CD4-positive, alpha-beta T cell (primary cell): ENCODE data around the gene KDM2A. TPM values are rescaled to one million over a fixed set of nuclear protein-coding genes. Genes with fewer than 3 reads are reported as not detected.

ENCODE experiments used
- ATAC-seq: fragments of 200-7000 bp; cut with Tn5 transposase; one replicate; pipeline ENCODE4 v1.10.0; 2022; ENCODE audit warnings: mild to moderate bottlenecking; ENCODE audit not compliant: poor library complexity
- CTCF ChIA-PET: fragments of 350-600 bp; sonication (Branson Sonifier 250); formaldehyde crosslinking; loops from one replicate; lab custom pipeline; 2021; ENCODE audit warnings: antibody characterized with exemption, inconsistent platforms; lab: Charles Lee
- POLR2A ChIA-PET: fragments of 350-600 bp; sonication (Branson Sonifier 250); formaldehyde crosslinking; loops from one replicate; lab custom pipeline; 2021; ENCODE audit warnings: antibody characterized with exemption, inconsistent platforms; lab: Charles Lee
- DNase-seq, 14 experiments: peaks; one replicate each; pipeline ENCODE4 v3.0.0-alpha.2; 2013 to 2020; ENCODE audit warnings: mixed read lengths in 2 of 14
- H3K27ac ChIP-seq, 2 donors: one replicate each; pipeline versions ENCODE4 v1.5.1 to v1.7.0; 2013; ENCODE audit warnings: low read length in 2 of 2, low read depth in 1 of 2, mild to moderate bottlenecking in 1 of 2
- H3K27me3 ChIP-seq, 2 experiments: 1 replicate in 1 of 2; 2 replicates in 1 of 2; pipeline versions ENCODE4 v1.6.1 to v1.7.0; 2013; ENCODE audit warnings: low read length in 2 of 2, control low read depth in 1 of 2, mild to moderate bottlenecking in 1 of 2, moderate library complexity in 1 of 2; ENCODE audit not compliant: insufficient read depth in 2 of 2, control insufficient read depth in 1 of 2
- H3K36me3 ChIP-seq: one replicate; pipeline ENCODE4 v1.6.1; 2013; ENCODE audit warnings: low read length, control low read depth; ENCODE audit not compliant: insufficient read depth
- H3K4me1 ChIP-seq: one replicate; pipeline ENCODE4 v1.6.1; 2013; ENCODE audit warnings: low read length, control low read depth; ENCODE audit not compliant: insufficient read depth
- H3K4me3 ChIP-seq: one replicate; pipeline ENCODE4 v1.5.1; 2013; ENCODE audit warnings: mild to moderate bottlenecking, low read length, moderate library complexity
- H3K9me3 ChIP-seq, 2 experiments: 1 replicate in 1 of 2; 2 replicates in 1 of 2; pipeline versions ENCODE4 v1.6.1 to v1.7.0; 2013; ENCODE audit warnings: low read length in 2 of 2, mild to moderate bottlenecking in 2 of 2, control low read depth in 1 of 2, moderate library complexity in 1 of 2; ENCODE audit not compliant: control insufficient read depth in 1 of 2, insufficient read depth in 1 of 2
- H3K27ac Mint-ChIP-seq: one replicate; pipeline ENCODE4 v1.8.0; 2020; ENCODE audit warnings: mixed read lengths
- H3K27me3 Mint-ChIP-seq: one replicate; pipeline ENCODE4 v1.8.0; 2021; ENCODE audit warnings: mixed read lengths
- H3K36me3 Mint-ChIP-seq: one replicate; pipeline ENCODE4 v1.8.0; 2021; ENCODE audit warnings: low read depth, mixed read lengths
- H3K4me1 Mint-ChIP-seq: one replicate; pipeline ENCODE4 v1.8.0; 2021; ENCODE audit warnings: low read depth, mixed read lengths
- H3K4me3 Mint-ChIP-seq: one replicate; pipeline ENCODE4 v1.8.0; 2020; ENCODE audit warnings: mild to moderate bottlenecking, mixed read lengths
- H3K9me3 Mint-ChIP-seq: one replicate; pipeline ENCODE4 v1.8.0; 2020; ENCODE audit warnings: mixed read lengths
- intact Hi-C, 2 experiments: fragments of 100-400 bp; cut with DNase I in 1 of 2; cut with micrococcal nuclease in 1 of 2; formaldehyde crosslinking; loops; one replicate each; pipeline versions ENCODE4 v1.15.1 to v1.9.0; 2023 to 2025; cut with DNase I, micrococcal nuclease
- total RNA-seq, 174 experiments: library from RNA in 2 of 174; stranded (reverse) in 2 of 174; gene quantifications; one replicate each; pipeline ENCODE4 v1.2.3 and lab custom pipeline; 2021 to 2026
- TF ChIP-seq, protein P1 (sequence below): fragments of 200-600 bp; IDR thresholded peaks from one replicate; pipeline ENCODE4 v1.8.0; 2022; ENCODE audit warnings: antibody characterized with exemption, mild to moderate bottlenecking

The KDM2A gene
- total RNA-seq, 2 experiments from 2014 or later: 410 to 412 TPM

DNA sequence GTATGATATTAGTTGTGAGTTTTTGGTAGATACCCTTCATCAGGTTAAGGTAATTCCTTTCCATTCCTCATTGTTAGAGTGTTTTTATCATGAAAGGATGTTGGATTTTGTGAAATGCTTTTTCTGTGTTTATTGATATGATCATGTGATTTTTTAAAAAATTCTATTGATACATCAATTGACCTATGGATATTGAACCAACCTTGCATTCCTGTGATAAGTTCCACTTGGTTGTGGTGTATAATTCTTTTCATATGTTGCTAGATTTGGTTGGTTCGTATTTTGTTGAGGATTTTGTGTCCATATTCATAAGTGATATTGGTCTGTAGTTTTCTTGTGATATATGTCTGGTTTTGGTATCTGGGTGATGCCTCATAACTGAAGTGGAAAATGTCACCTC lies 176.8 kb downstream of the KDM2A start:
- intact Hi-C loops: loop anchor here in 1 of 2 experiments (10.0 kb wide), 1 partner anchor 51 kb away; no protein-coding TSS in a partner anchor
- Histone ChIP-seq H3K27me3 (no peaks in the 10 kb centered on the region), H3K4me3 (no peak overlapping the region), H3K27ac (no peak overlapping the region), H3K36me3 (peaks cover 74% of the 10 kb centered on the region), H3K9me3 (peaks cover 10 to 14% of the 10 kb centered on the region in 2 experiments), H3K4me1 (peaks cover 33% of the 10 kb centered on the region)
- ChIA-PET CTCF (interaction anchor here (0.5 to 1.1 kb wide), 2 partner anchors 9 to 10 kb away, joined by 3 read pairs; no protein-coding TSS in a partner anchor), POLR2A (interaction anchor here (0.6 to 1.3 kb wide), 4 partner anchors 8 to 136 kb away, joined by 3 to 6 read pairs (median 3); no protein-coding TSS in a partner anchor)
- Mint-ChIP-seq H3K36me3 (peaks cover 85% of the 10 kb centered on the region), H3K27me3 (no peaks in the 10 kb centered on the region), H3K4me1 (peaks cover 43% of the 10 kb centered on the region), H3K4me3 (peak overlapping the region; percentile 34), H3K27ac (peak overlapping the region; percentile 71), H3K9me3 (peaks cover 7% of the 10 kb centered on the region)
- TF ChIP-seq, protein P1, sequence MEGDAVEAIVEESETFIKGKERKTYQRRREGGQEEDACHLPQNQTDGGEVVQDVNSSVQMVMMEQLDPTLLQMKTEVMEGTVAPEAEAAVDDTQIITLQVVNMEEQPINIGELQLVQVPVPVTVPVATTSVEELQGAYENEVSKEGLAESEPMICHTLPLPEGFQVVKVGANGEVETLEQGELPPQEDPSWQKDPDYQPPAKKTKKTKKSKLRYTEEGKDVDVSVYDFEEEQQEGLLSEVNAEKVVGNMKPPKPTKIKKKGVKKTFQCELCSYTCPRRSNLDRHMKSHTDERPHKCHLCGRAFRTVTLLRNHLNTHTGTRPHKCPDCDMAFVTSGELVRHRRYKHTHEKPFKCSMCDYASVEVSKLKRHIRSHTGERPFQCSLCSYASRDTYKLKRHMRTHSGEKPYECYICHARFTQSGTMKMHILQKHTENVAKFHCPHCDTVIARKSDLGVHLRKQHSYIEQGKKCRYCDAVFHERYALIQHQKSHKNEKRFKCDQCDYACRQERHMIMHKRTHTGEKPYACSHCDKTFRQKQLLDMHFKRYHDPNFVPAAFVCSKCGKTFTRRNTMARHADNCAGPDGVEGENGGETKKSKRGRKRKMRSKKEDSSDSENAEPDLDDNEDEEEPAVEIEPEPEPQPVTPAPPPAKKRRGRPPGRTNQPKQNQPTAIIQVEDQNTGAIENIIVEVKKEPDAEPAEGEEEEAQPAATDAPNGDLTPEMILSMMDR: no peak
- no peak for DNase-seq
- ATAC-seq: no peak

DNA sequence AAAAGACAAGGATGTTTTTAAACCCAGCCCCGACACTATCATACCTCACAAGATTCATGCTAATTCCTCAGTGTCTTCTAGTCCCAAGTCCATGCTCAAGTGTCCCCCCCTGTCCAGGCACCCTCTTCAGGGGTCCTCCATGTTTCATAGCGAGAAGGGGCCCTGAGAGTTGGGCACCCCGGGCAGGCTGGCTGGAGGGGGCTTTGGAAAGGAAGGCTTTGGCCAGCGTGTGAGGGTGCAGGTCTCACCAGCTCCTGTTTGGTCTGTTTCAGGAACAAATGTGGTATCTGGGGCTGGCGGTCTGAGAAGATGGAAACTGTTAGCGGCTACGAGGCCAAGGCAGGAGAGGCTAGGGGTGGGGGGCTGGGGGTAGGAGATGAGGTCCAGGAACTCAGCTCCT lies 179.7 kb downstream of the KDM2A start:
- Mint-ChIP-seq H3K9me3 (peaks cover 7% of the 10 kb centered on the region), H3K4me3 (no peak overlapping the region), H3K27me3 (no peaks in the 10 kb centered on the region), H3K27ac (no peak overlapping the region), H3K4me1 (peaks cover 28% of the 10 kb centered on the region), H3K36me3 (peaks cover 72% of the 10 kb centered on the region)
- TF ChIP-seq, protein P1: no peak
- intact Hi-C loops: loop anchor here in 1 of 2 experiments (10.0 kb wide), 1 partner anchor 54 kb away; no protein-coding TSS in a partner anchor
- Histone ChIP-seq H3K4me1 (peaks cover 22% of the 10 kb centered on the region), H3K27ac (no peak overlapping the region), H3K4me3 (no peak overlapping the region), H3K27me3 (no peaks in the 10 kb centered on the region), H3K36me3 (peaks cover 61% of the 10 kb centered on the region), H3K9me3 (peaks cover 10 to 14% of the 10 kb centered on the region in 2 experiments)
- ChIA-PET CTCF (no interaction called here), POLR2A (interaction anchor here (0.7 to 1.4 kb wide), 3 partner anchors 11 to 31 kb away, joined by 3 to 7 read pairs (median 4); no protein-coding TSS in a partner anchor)
- ATAC-seq: no peak
- no peak for DNase-seq

DNA sequence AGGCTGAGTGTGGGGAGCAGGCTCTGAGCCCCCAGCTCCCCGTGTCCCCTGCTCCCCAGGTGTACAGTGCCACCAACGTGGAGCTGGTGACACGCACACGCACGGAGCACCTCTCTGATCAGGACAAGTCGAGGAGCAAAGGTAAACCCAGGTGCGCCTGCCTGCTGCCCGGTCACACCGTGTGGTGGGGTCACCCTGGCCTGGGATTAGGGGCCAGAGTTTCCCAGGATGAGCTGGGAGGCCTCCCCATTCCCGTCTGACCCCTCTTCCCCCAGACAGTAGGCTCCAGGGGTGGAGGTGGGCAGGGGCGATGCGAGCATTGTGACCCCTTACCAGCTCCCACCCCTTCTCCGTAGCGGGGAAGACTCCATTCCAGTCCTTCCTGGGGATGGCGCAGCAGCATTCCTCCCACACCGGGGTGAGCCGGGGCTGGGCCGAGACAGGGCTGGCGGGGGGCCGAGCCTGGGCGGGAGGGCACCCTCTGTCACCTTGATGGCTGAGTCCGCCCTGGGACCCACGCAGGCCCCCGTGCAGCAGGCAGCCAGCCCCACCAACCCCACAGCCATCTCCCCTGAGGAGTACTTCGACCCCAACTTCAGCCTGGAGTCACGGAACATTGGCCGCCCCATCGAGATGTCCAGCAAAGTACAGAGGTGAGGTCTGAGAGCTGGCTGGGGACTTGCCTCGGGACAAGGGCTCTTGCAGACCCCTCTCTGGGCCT lies 180.6 kb downstream of the KDM2A start:
- Mint-ChIP-seq H3K36me3 (peaks cover 64% of the 10 kb centered on the region), H3K4me1 (peaks cover 23% of the 10 kb centered on the region), H3K9me3 (peaks cover 7% of the 10 kb centered on the region), H3K4me3 (no peak overlapping the region), H3K27me3 (no peaks in the 10 kb centered on the region), H3K27ac (no peak overlapping the region)
- Histone ChIP-seq H3K27ac (no peak overlapping the region), H3K4me1 (peaks cover 30% of the 10 kb centered on the region), H3K36me3 (peaks cover 61% of the 10 kb centered on the region), H3K27me3 (no peaks in the 10 kb centered on the region), H3K9me3 (peaks cover 10 to 14% of the 10 kb centered on the region in 2 experiments), H3K4me3 (no peak overlapping the region)
- TF ChIP-seq, protein P1: no peak
- POLR2A ChIA-PET: interaction anchor here (0.7 to 5.6 kb wide), 2 partner anchors 11 to 18 kb away, joined by 3 to 54 read pairs; partner anchors contain the start of gene ANKRD13D
- intact Hi-C loops: loop anchor here in 1 of 2 experiments (10.0 kb wide), 1 partner anchor 55 kb away; no protein-coding TSS in a partner anchor
- ATAC-seq (no peak), DNase-seq (peak in 1 of 14 experiments; percentile 0)
- CTCF ChIA-PET: interaction anchor here (2.1 kb wide), 1 partner anchor 18 kb away, joined by 5 read pairs; no protein-coding TSS in a partner anchor
